Measurements from ENCODE around the gene CFAP46.

Gene CFAP46

DNA sequence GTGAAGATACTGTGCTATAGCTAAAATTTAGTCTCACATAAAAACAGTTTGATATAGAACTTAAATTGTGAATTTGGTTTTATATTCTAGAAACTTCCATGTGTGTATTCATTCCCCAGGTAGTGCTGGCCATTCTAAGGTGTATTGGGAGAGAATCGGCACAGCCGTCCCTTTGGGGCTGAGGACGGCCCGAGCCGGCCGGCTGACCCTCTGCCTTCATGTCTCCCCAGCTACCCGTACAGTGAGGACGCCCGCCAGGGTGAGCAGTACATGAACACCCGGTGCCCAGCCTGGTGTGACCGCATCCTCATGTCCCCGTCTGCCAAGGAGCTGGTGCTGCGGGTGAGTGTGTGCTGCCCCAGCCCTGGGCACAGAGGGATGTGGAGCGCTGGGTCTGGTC is 164.9 kb downstream of the CFAP46 start:
- Histone ChIP-seq H3K9me3 (ENCODE audit: insufficient read depth, low read depth, low read length) (no peaks in the 10 kb centered on the region), H3F3A (ENCODE audit: low read depth) (no peaks in the 10 kb centered on the region), H3K27me3 (ENCODE audit: insufficient read depth, low read length, poor library complexity, severe bottlenecking) (no peaks in the 10 kb centered on the region), H3K4me1 (ENCODE audit: insufficient read depth, low read length, poor library complexity, severe bottlenecking) (no peaks in the 10 kb centered on the region), H3K79me2 (ENCODE audit: insufficient read depth, low read length) (no peaks in the 10 kb centered on the region), H4K20me1 (ENCODE audit: insufficient read depth, low read length, poor library complexity, severe bottlenecking) (no peaks in the 10 kb centered on the region), H3K4me3 (ENCODE audit: low read length, poor library complexity, severe bottlenecking) (no peak overlapping the region), H3K9ac (ENCODE audit: low read depth, low read length, poor library complexity, severe bottlenecking) (no peak overlapping the region), H3K4me2 (ENCODE audit: low read depth, low read length, poor library complexity, severe bottlenecking) (no peak overlapping the region), H2AFZ (ENCODE audit: low read length) (no peak overlapping the region), H3K9me2 (replicated peaks; ENCODE audit: low read depth, low read length) (no peaks in the 10 kb centered on the region), H3K36me3 (ENCODE audit: insufficient read depth, low read length) (no peaks in the 10 kb centered on the region; the same call in 1 of the 2 replicates)
- no peak for TF ChIP-seq EZH2phosphoT487 (IDR thresholded peaks at IDR 0.05; ENCODE audit: borderline replicate concordance)
- TF ChIP-seq, protein P1, sequence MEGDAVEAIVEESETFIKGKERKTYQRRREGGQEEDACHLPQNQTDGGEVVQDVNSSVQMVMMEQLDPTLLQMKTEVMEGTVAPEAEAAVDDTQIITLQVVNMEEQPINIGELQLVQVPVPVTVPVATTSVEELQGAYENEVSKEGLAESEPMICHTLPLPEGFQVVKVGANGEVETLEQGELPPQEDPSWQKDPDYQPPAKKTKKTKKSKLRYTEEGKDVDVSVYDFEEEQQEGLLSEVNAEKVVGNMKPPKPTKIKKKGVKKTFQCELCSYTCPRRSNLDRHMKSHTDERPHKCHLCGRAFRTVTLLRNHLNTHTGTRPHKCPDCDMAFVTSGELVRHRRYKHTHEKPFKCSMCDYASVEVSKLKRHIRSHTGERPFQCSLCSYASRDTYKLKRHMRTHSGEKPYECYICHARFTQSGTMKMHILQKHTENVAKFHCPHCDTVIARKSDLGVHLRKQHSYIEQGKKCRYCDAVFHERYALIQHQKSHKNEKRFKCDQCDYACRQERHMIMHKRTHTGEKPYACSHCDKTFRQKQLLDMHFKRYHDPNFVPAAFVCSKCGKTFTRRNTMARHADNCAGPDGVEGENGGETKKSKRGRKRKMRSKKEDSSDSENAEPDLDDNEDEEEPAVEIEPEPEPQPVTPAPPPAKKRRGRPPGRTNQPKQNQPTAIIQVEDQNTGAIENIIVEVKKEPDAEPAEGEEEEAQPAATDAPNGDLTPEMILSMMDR (conservative IDR thresholded peaks at IDR 0.05; ENCODE audit: low read length): no peak

DNA sequence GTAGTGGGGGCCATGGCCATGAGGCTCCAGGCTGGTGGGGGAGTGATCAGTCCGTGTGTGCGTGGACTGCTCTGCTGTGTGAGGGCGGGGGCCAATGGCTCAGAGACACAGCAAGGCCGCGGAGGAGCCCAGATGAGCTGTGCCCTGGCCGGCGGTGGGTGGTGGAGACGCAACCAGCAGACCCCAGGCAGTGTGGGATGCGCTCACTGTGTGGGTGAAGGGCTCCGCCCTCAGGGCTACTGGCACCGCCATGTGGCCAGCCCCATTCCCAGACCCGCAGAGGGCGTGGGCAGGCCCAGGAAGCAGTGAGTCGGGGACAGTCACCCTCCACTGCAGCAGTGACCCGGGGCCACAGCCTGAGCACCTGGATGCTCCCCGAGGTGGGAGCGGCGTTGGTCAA is 165.5 kb downstream of the CFAP46 start:
- Histone ChIP-seq H2AFZ (ENCODE audit: low read length) (no peak overlapping the region), H3K4me1 (ENCODE audit: insufficient read depth, low read length, poor library complexity, severe bottlenecking) (no peaks in the 10 kb centered on the region)

DNA sequence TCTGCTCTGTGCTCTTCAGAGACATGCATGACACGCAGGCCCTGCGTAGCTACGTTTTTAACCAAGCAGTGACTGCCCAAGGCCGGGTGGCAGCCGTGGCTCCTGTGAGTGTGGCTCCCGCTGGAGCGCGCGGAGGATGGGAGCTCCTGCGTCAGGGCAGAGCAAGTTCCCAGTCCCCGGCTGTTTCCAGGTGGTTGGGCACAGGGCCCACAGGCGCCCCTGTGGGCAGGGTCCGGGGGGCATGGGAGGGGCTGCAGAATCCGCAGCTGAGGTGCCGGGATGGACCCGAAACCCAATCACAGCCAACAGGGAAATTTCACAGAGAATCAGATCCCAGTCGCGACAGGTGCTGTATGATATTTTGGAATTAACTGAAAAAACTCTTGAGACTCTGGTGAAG is 166.2 kb downstream of the CFAP46 start:
- TF ChIP-seq, protein P1 (conservative IDR thresholded peaks at IDR 0.05; ENCODE audit: low read length): no peak
- no peak for TF ChIP-seq EZH2phosphoT487 (IDR thresholded peaks at IDR 0.05; ENCODE audit: borderline replicate concordance)
- Histone ChIP-seq H3K9me2 (replicated peaks; ENCODE audit: low read depth, low read length) (no peaks in the 10 kb centered on the region), H3K9me3 (ENCODE audit: insufficient read depth, low read depth, low read length) (no peaks in the 10 kb centered on the region), H3F3A (ENCODE audit: low read depth) (no peaks in the 10 kb centered on the region), H3K79me2 (ENCODE audit: insufficient read depth, low read length) (no peaks in the 10 kb centered on the region), H3K27me3 (ENCODE audit: insufficient read depth, low read length, poor library complexity, severe bottlenecking) (no peaks in the 10 kb centered on the region), H3K4me1 (ENCODE audit: insufficient read depth, low read length, poor library complexity, severe bottlenecking) (no peaks in the 10 kb centered on the region), H3K36me3 (ENCODE audit: insufficient read depth, low read length) (peaks cover 1% of the 10 kb centered on the region; the same call in 1 of the 2 replicates), H3K9ac (ENCODE audit: low read depth, low read length, poor library complexity, severe bottlenecking) (no peak overlapping the region), H2AFZ (ENCODE audit: low read length) (no peak overlapping the region), H3K4me3 (ENCODE audit: low read length, poor library complexity, severe bottlenecking) (no peak overlapping the region), H4K20me1 (ENCODE audit: insufficient read depth, low read length, poor library complexity, severe bottlenecking) (no peaks in the 10 kb centered on the region), H3K4me2 (ENCODE audit: low read depth, low read length, poor library complexity, severe bottlenecking) (no peak overlapping the region)

More for the DNA sequence above, 165.5 kb downstream of the CFAP46 start:
- Histone ChIP-seq H4K20me1 (ENCODE audit: insufficient read depth, low read length, poor library complexity, severe bottlenecking) (no peaks in the 10 kb centered on the region), H3K9me3 (ENCODE audit: insufficient read depth, low read depth, low read length) (no peaks in the 10 kb centered on the region), H3K36me3 (ENCODE audit: insufficient read depth, low read length) (no peaks in the 10 kb centered on the region; the same call in 1 of the 2 replicates), H3K4me3 (ENCODE audit: low read length, poor library complexity, severe bottlenecking) (no peak overlapping the region), H3K79me2 (ENCODE audit: insufficient read depth, low read length) (no peaks in the 10 kb centered on the region), H3K9ac (ENCODE audit: low read depth, low read length, poor library complexity, severe bottlenecking) (no peak overlapping the region), H3K4me2 (ENCODE audit: low read depth, low read length, poor library complexity, severe bottlenecking) (no peak overlapping the region), H3K9me2 (replicated peaks; ENCODE audit: low read depth, low read length) (no peaks in the 10 kb centered on the region), H3K27me3 (ENCODE audit: insufficient read depth, low read length, poor library complexity, severe bottlenecking) (no peaks in the 10 kb centered on the region), H3F3A (ENCODE audit: low read depth) (no peaks in the 10 kb centered on the region)
- TF ChIP-seq, protein P1 (conservative IDR thresholded peaks at IDR 0.05; ENCODE audit: low read length): no peak
- no peak for TF ChIP-seq EZH2phosphoT487 (IDR thresholded peaks at IDR 0.05; ENCODE audit: borderline replicate concordance)
